ENCODE data around the gene KCNH2. TPM values are rescaled to one million over a fixed set of nuclear protein-coding genes. Genes with fewer than 3 reads are reported as not detected.
"Not testable (repeated sequence)": the region's sequence is repeated elsewhere in the genome, so short reads cannot be mapped to it uniquely, and the experiment has no call there.

The KCNH2 gene
- polyA plus RNA-seq, 1 experiment = 0.06 TPM

DNA sequence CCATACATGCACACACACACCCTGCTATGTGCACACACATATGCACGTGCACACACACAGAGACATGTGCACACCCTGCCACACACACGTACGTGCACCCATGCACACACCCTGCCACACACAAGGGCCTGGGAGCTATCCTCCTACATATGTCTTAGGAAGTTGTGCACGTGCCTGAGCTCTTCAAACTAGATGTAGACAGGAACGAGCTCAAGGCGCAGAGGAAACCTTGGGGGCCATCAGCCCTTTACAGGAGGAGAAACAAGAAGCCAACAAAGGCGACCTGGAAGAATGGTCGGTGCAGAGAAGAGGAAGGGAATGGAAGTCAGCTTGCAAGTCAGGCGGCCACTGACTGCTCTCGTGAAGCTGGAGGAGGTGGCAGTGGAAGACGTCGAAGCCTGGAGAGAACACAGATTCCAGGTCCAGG, 67.1 kb downstream of the KCNH2 start:
- POLR2A ChIA-PET = no interaction called here
- TF ChIP-seq, protein P1, sequence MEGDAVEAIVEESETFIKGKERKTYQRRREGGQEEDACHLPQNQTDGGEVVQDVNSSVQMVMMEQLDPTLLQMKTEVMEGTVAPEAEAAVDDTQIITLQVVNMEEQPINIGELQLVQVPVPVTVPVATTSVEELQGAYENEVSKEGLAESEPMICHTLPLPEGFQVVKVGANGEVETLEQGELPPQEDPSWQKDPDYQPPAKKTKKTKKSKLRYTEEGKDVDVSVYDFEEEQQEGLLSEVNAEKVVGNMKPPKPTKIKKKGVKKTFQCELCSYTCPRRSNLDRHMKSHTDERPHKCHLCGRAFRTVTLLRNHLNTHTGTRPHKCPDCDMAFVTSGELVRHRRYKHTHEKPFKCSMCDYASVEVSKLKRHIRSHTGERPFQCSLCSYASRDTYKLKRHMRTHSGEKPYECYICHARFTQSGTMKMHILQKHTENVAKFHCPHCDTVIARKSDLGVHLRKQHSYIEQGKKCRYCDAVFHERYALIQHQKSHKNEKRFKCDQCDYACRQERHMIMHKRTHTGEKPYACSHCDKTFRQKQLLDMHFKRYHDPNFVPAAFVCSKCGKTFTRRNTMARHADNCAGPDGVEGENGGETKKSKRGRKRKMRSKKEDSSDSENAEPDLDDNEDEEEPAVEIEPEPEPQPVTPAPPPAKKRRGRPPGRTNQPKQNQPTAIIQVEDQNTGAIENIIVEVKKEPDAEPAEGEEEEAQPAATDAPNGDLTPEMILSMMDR (IDR thresholded peaks at IDR 0.05; ENCODE audit: insufficient read depth, low read depth, low read length) = no peak
- CTCF ChIA-PET = interaction anchor here (1.5 kb wide), 1 partner anchor 13 kb away, joined by 6 read pairs; no protein-coding TSS in a partner anchor
- no peak for DNase-seq (ENCODE audit: low read depth)
- H3K36me3 ChIP-seq (ENCODE audit: control insufficient read depth, insufficient read depth, low read length) = no peaks in the 10 kb centered on the region
- no peak overlapping the region for H3K4me3 ChIP-seq (ENCODE audit: low read depth, low read length)
- H3K27me3 ChIP-seq (ENCODE audit: control insufficient read depth, insufficient read depth, low read length) = no peaks in the 10 kb centered on the region

GRCh38 chr7:150910305-150910995, 67.7 kb downstream of the KCNH2 start:
- H3K36me3 ChIP-seq (ENCODE audit: control insufficient read depth, insufficient read depth, low read length); DNase-seq (ENCODE audit: low read depth); H3K27me3 ChIP-seq (ENCODE audit: control insufficient read depth, insufficient read depth, low read length); POLR2A ChIA-PET; H3K4me3 ChIP-seq (ENCODE audit: low read depth, low read length): not testable (repeated sequence)
- CTCF ChIA-PET = interaction anchor here (1.5 kb wide), 1 partner anchor 12 kb away, joined by 6 read pairs; no protein-coding TSS in a partner anchor

DNA sequence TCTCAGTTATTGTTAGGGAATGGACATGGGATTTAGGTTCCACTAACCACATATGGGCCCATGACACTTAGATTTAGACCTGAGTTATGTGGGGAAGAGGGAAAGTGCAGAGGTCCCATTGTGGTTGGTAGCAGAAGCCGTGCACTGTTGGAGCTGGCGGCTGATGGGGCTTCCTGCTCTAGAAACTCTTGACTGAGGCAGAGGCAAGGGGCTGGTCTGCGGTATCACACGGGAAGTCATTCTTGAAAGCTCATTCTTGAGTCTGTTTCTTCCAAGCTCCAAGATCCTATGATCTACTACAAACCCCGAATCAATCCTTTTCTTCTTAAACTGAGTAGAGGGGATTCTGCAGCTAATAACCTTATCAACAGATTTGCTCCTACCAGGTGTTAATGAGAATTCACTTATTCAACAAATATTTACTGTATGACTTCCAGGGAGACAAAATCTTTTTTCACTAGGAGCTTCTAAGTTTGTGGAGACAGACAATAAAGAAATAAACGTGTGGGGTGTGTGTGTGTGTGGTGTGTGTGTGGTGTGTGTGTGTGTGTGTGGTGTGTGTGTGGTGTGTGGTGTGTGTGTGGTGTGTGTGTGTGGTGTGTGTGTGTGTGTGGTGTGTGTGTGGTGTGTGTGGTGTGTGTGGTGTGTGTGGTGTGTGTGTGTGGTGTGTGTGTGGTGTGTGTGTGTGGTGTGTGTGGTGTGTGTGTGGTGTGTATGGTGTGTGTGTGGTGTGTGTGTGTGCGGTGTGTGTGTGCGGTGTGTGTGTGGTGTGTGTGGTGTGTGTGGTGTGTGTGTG, 68.7 kb downstream of the KCNH2 start:
- no peak for DNase-seq (ENCODE audit: low read depth)
- Histone ChIP-seq H3K27me3 (ENCODE audit: control insufficient read depth, insufficient read depth, low read length) (no peaks in the 10 kb centered on the region), H3K4me3 (ENCODE audit: low read depth, low read length) (no peak overlapping the region), H3K36me3 (ENCODE audit: control insufficient read depth, insufficient read depth, low read length) (no peaks in the 10 kb centered on the region)
- CTCF ChIA-PET = interaction anchor here (0.6 to 4.0 kb wide), 4 partner anchors 11 to 76 kb away, joined by 3 to 22 read pairs (median 5); no protein-coding TSS in a partner anchor
- TF ChIP-seq, protein P1 (IDR thresholded peaks at IDR 0.05; ENCODE audit: insufficient read depth, low read depth, low read length) = no peak
- POLR2A ChIA-PET = no interaction called here

DNA sequence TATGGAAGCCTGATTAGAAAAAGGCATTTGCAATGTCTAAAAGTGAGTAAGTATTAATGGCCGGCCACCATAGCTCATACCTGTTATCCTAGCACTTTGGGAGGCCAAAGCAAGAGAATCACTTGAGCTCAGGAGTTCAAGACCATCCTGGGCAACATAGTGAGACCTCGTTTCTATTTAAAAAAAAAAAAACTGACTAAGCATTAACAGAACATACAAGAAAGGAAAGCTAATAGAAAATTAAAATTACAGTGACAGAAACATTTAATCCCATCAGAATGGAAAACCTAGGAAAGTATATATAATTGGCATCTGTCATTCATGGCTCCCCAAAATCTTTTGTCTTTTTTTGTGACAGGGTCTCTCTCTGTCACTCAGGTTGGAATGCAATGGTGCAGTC, 69.9 kb downstream of the KCNH2 start:
- H3K36me3 ChIP-seq (ENCODE audit: control insufficient read depth, insufficient read depth, low read length) = no peaks in the 10 kb centered on the region
- H3K4me3 ChIP-seq (ENCODE audit: low read depth, low read length) = no peak overlapping the region
- POLR2A ChIA-PET = no interaction called here
- DNase-seq (ENCODE audit: low read depth) = no peak
- H3K27me3 ChIP-seq (ENCODE audit: control insufficient read depth, insufficient read depth, low read length) = no peaks in the 10 kb centered on the region
- CTCF ChIA-PET = interaction anchor here (0.7 to 4.0 kb wide), 4 partner anchors 10 to 329 kb away, joined by 3 to 22 read pairs (median 4); no protein-coding TSS in a partner anchor
- TF ChIP-seq, protein P1 (IDR thresholded peaks at IDR 0.05; ENCODE audit: insufficient read depth, low read depth, low read length) = no peak

GRCh38 chr7:150904011-150904909, 73.9 kb downstream of the KCNH2 start:
- Histone ChIP-seq H3K4me3 (ENCODE audit: low read depth, low read length) (no peak overlapping the region), H3K36me3 (ENCODE audit: control insufficient read depth, insufficient read depth, low read length) (no peaks in the 10 kb centered on the region), H3K27me3 (ENCODE audit: control insufficient read depth, insufficient read depth, low read length) (peaks cover 4% of the 10 kb centered on the region; the same call in 1 of the 2 replicates)
- ChIA-PET POLR2A (no interaction called here), CTCF (interaction anchor here (3.5 kb wide), 1 partner anchor 82 kb away, joined by 18 read pairs; no protein-coding TSS in a partner anchor)
- DNase-seq (ENCODE audit: low read depth) = no peak
- TF ChIP-seq, protein P1 (IDR thresholded peaks at IDR 0.05; ENCODE audit: insufficient read depth, low read depth, low read length) = no peak

Measured in BJ (cell line).